H9 (cell line): Measurements from ENCODE around the gene ROBO1. TPM values are rescaled to one million over a fixed set of nuclear protein-coding genes. Genes with fewer than 3 reads are reported as not detected.

Source experiments
- DNase-seq: peaks from one replicate; pipeline ENCODE4 v3.0.0-alpha.2; 2017
- H2AFZ ChIP-seq: one replicate; pipeline ENCODE4 v1.6.1; 2013; ENCODE audit warnings: mild to moderate bottlenecking, low read length, control low read depth, moderate library complexity
- H2AK5ac ChIP-seq: 2 replicates; pipeline ENCODE4 v1.6.1; 2013; ENCODE audit warnings: low read length, control low read depth, mixed read lengths; ENCODE audit not compliant: insufficient read length
- H2BK120ac ChIP-seq: one replicate; pipeline ENCODE4 v1.6.1; 2013; ENCODE audit warnings: low read depth, mild to moderate bottlenecking, low read length, control low read depth, inconsistent platforms; ENCODE audit not compliant: poor library complexity, severe bottlenecking
- H2BK12ac ChIP-seq: 2 replicates; pipeline ENCODE4 v1.6.1; 2013; ENCODE audit warnings: low read length, control low read depth, mixed read lengths, low read depth; ENCODE audit not compliant: insufficient read length
- H2BK15ac ChIP-seq: 2 replicates; pipeline ENCODE4 v1.6.1; 2013; ENCODE audit warnings: low read depth, low read length, control low read depth
- H2BK20ac ChIP-seq: one replicate; pipeline ENCODE4 v1.6.1; 2013; ENCODE audit warnings: low read depth, mild to moderate bottlenecking, low read length, control low read depth, inconsistent platforms; ENCODE audit not compliant: poor library complexity, severe bottlenecking
- H2BK5ac ChIP-seq: 2 replicates; pipeline ENCODE4 v1.6.1; 2013; ENCODE audit warnings: low read length, control low read depth, mixed read lengths; ENCODE audit not compliant: insufficient read length
- H3K14ac ChIP-seq: 2 replicates; pipeline ENCODE4 v1.6.1; 2013; ENCODE audit warnings: low read length, control low read depth; ENCODE audit not compliant: insufficient read depth
- H3K18ac ChIP-seq: 2 replicates; pipeline ENCODE4 v1.6.1; 2013; ENCODE audit warnings: low read depth, mild to moderate bottlenecking, mixed read lengths, low read length, control low read depth; ENCODE audit not compliant: insufficient read length
- H3K23ac ChIP-seq: 2 replicates; pipeline ENCODE4 v1.6.1; 2013; ENCODE audit warnings: low read length, control low read depth, mixed read lengths, low read depth; ENCODE audit not compliant: insufficient read length
- H3K23me2 ChIP-seq: 2 replicates; pipeline ENCODE4 v1.6.1; 2013; ENCODE audit warnings: low read depth, mild to moderate bottlenecking, mixed read lengths, low read length, control low read depth; ENCODE audit not compliant: insufficient read length, poor library complexity, severe bottlenecking
- H3K27ac ChIP-seq: 2 replicates; pipeline ENCODE4 v1.5.1; 2013; ENCODE audit warnings: low read length, control low read depth, mixed read lengths, low read depth; ENCODE audit not compliant: insufficient read length
- H3K27me3 ChIP-seq: 2 replicates; pipeline ENCODE4 v1.6.1; 2013; ENCODE audit warnings: low read length, control low read depth, inconsistent platforms; ENCODE audit not compliant: insufficient read depth
- H3K4ac ChIP-seq: 2 replicates; pipeline ENCODE4 v1.6.1; 2013; ENCODE audit warnings: low read depth, mild to moderate bottlenecking, control low read depth, inconsistent platforms, low read length, moderate library complexity
- H3K4me1 ChIP-seq: 2 replicates; pipeline ENCODE4 v1.6.1; 2013; ENCODE audit warnings: low read length, control low read depth, inconsistent platforms; ENCODE audit not compliant: insufficient read depth
- H3K4me2 ChIP-seq: 2 replicates; pipeline ENCODE4 v1.6.1; 2013; ENCODE audit warnings: low read length, control low read depth, mixed read lengths; ENCODE audit not compliant: insufficient read length, insufficient read depth
- H3K56ac ChIP-seq: 2 replicates; pipeline ENCODE4 v1.6.1; 2013; ENCODE audit warnings: low read depth, mild to moderate bottlenecking, mixed read lengths, low read length, control low read depth; ENCODE audit not compliant: insufficient read length
- H3K79me1 ChIP-seq: 2 replicates; pipeline ENCODE4 v1.6.1; 2013; ENCODE audit warnings: low read depth, mild to moderate bottlenecking, moderate library complexity, low read length, control low read depth, inconsistent platforms; ENCODE audit not compliant: insufficient read depth, poor library complexity, severe bottlenecking
- H3K79me2 ChIP-seq: 2 replicates; pipeline ENCODE4 v1.6.1; 2013; ENCODE audit warnings: low read length, control low read depth, inconsistent platforms; ENCODE audit not compliant: insufficient read depth
- H3K9ac ChIP-seq: 2 replicates; pipeline ENCODE4 v1.6.1; 2013; ENCODE audit warnings: low read length, control low read depth, mixed read lengths; ENCODE audit not compliant: insufficient read length; ENCODE audit errors: extremely low read depth
- H3K9me3 ChIP-seq: one replicate; pipeline ENCODE4 v1.6.1; 2013; ENCODE audit warnings: low read depth, low read length, inconsistent platforms; ENCODE audit not compliant: control insufficient read depth
- H3T11ph ChIP-seq: one replicate; pipeline ENCODE4 v1.6.1; 2013; ENCODE audit warnings: mild to moderate bottlenecking, low read length, control low read depth, inconsistent platforms
- H4K20me1 ChIP-seq: one replicate; pipeline ENCODE4 v1.6.1; 2013; ENCODE audit not compliant: control insufficient read depth, insufficient read length, insufficient read depth
- H4K5ac ChIP-seq: 2 replicates; pipeline ENCODE4 v1.6.1; 2013; ENCODE audit warnings: low read depth, mild to moderate bottlenecking, mixed read lengths, low read length, control low read depth; ENCODE audit not compliant: insufficient read length
- H4K8ac ChIP-seq: replicated peaks from 2 replicates; pipeline ENCODE4 v1.6.1; 2013; ENCODE audit warnings: low read length, control low read depth, mixed read lengths, low read depth; ENCODE audit not compliant: insufficient read length
- H4K91ac ChIP-seq: 2 replicates; pipeline ENCODE4 v1.6.1; 2013; ENCODE audit warnings: low read depth, mild to moderate bottlenecking, moderate library complexity, mixed read lengths, low read length, control low read depth; ENCODE audit not compliant: insufficient read length
- H3K27ac Mint-ChIP-seq, 3 experiments: 2 replicates in 2 of 3; 3 replicates in 1 of 3; pipeline ENCODE4 v1.8.0; 2020 to 2021; ENCODE audit warnings: mixed read lengths in 3 of 3, mild to moderate bottlenecking in 1 of 3, moderate library complexity in 1 of 3
- H3K27me3 Mint-ChIP-seq: 2 replicates; pipeline ENCODE4 v1.8.0; 2021; ENCODE audit warnings: low read depth, mild to moderate bottlenecking, moderate library complexity, mixed read lengths
- H3K36me3 Mint-ChIP-seq, 3 experiments: 2 replicates in 2 of 3; 3 replicates in 1 of 3; pipeline ENCODE4 v1.8.0; 2020 to 2021; ENCODE audit warnings: low read depth in 3 of 3, mixed read lengths in 3 of 3; ENCODE audit not compliant: insufficient read depth in 1 of 3
- H3K4me1 Mint-ChIP-seq, 2 experiments: 2 replicates each; pipeline ENCODE4 v1.8.0; 2020; ENCODE audit warnings: mixed read lengths in 2 of 2
- H3K4me3 Mint-ChIP-seq, 2 experiments: 2 replicates in 1 of 2; 3 replicates in 1 of 2; pipeline ENCODE4 v1.8.0; 2020 to 2021; ENCODE audit warnings: mild to moderate bottlenecking in 2 of 2, mixed read lengths in 2 of 2, moderate library complexity in 1 of 2
- H3K9me3 Mint-ChIP-seq, 2 experiments: 2 replicates in 1 of 2; 3 replicates in 1 of 2; pipeline ENCODE4 v1.8.0; 2020; ENCODE audit warnings: mild to moderate bottlenecking in 2 of 2, mixed read lengths in 2 of 2, moderate library complexity in 1 of 2
- CTCF ChIP-seq: fragments of 200-600 bp; sonication (generic); conservative IDR thresholded peaks from 3 replicates; pipeline ENCODE4 v1.8.0; 2021; ENCODE audit warnings: antibody characterized with exemption, mild to moderate bottlenecking
- WGBS: extraction: QIAGEN DNeasy Blood & Tissue Kit; methylation state at CpG from one replicate; pipeline ENCODE4 v1.1.7; 2013; ENCODE audit warnings: missing lambda C conversion rate, low lambda C conversion rate, mixed read lengths; ENCODE audit not compliant: insufficient read length; ENCODE audit errors: extremely low coverage; 5-methylcytosine and 5-hydroxymethylcytosine counted together
- total RNA-seq: library from RNA; stranded (reverse); gene quantifications from 2 replicates; pipeline ENCODE4 v1.2.1, GENCODE V29; 2021

Gene ROBO1
- total RNA-seq, 1 experiment from 2014 or later: 62.7 TPM

- H3K9me3 Mint-ChIP-seq: no peaks in the 10 kb centered on the region
- H3K23ac ChIP-seq: no peak overlapping the region
- no peak for DNase-seq
- H3K36me3 Mint-ChIP-seq: peaks cover 0 to 1% (median 0%) of the 10 kb centered on the region in 3 experiments; a peak in 1 of 7 replicates
- no peak overlapping the region for H2BK15ac ChIP-seq
- H3K14ac ChIP-seq: no peak overlapping the region
- H3K4me3 Mint-ChIP-seq: no peak overlapping the region
- no peak overlapping the region for H2BK20ac ChIP-seq
- no peaks in the 10 kb centered on the region for H3K27me3 Mint-ChIP-seq
- peaks cover 5 to 6% of the 10 kb centered on the region in 2 experiments; a peak in 3 of 4 replicates for H3K4me1 Mint-ChIP-seq
- no CpG with 5 or more reads among the region's 7 CpGs for WGBS
- no peaks in the 10 kb centered on the region for H3K23me2 ChIP-seq
- no peak overlapping the region for H3K4ac ChIP-seq
- no peak overlapping the region for H3K27ac ChIP-seq
- no peak overlapping the region for H2BK12ac ChIP-seq
- H2AFZ ChIP-seq: no peak overlapping the region
- no peak overlapping the region for H2BK5ac ChIP-seq
- TF ChIP-seq CTCF: no peak
- H3K56ac ChIP-seq: no peak overlapping the region
- no peaks in the 10 kb centered on the region for H4K20me1 ChIP-seq
- no peak overlapping the region for H2AK5ac ChIP-seq
- H4K8ac ChIP-seq: no peak overlapping the region
- no peak overlapping the region for H4K5ac ChIP-seq
- no peaks in the 10 kb centered on the region; the same call in 1 of the 2 replicates for H3K27me3 ChIP-seq
- H3K9me3 ChIP-seq: no peaks in the 10 kb centered on the region
- no peak overlapping the region for H4K91ac ChIP-seq
- no peak overlapping the region for H3K27ac Mint-ChIP-seq
- H3K4me1 ChIP-seq: no peaks in the 10 kb centered on the region; the same call in 1 of the 2 replicates
- no peaks in the 10 kb centered on the region for H3K79me1 ChIP-seq
- no peak overlapping the region for H3K4me2 ChIP-seq
- H3T11ph ChIP-seq: no peak overlapping the region
- H3K79me2 ChIP-seq: no peaks in the 10 kb centered on the region
- no peak overlapping the region for H2BK120ac ChIP-seq
- no peak overlapping the region for H3K9ac ChIP-seq
- H3K18ac ChIP-seq: no peak overlapping the region
These were observed 450.0 kb downstream of the ROBO1 start for GRCh38 chr3:79317551-79318518.
